Common myeloid progenitor, CD34-positive (primary cell): ENCODE measurements around the gene SPNS3. TPM values are rescaled to one million over a fixed set of nuclear protein-coding genes. Genes with fewer than 3 reads are reported as not detected.
A peak's percentile ranks its signal among the peaks of the same experiment; 100 is the strongest.

Experiments used
- CTCF ChIA-PET: fragments of 350-600 bp; sonication (Branson Sonifier 250); formaldehyde crosslinking; loops from one replicate; lab custom pipeline; 2021; ENCODE audit warnings: antibody characterized with exemption; lab: Charles Lee
- POLR2A ChIA-PET: fragments of 350-600 bp; sonication (Branson Sonifier 250); formaldehyde crosslinking; loops from one replicate; lab custom pipeline; 2021; ENCODE audit warnings: antibody characterized with exemption; lab: Charles Lee
- DNase-seq, 3 donors: peaks; one replicate each; pipeline versions ENCODE4 v3.0.0 to v3.0.0-alpha.2; 2013
- H3K27ac ChIP-seq, 2 experiments: 1 replicate in 1 of 2; 2 replicates in 1 of 2; pipeline ENCODE4 v1.7.0; 2013; ENCODE audit warnings: inconsistent platforms in 2 of 2, low read length in 2 of 2, mild to moderate bottlenecking in 2 of 2, low read depth in 1 of 2, moderate library complexity in 1 of 2; ENCODE audit not compliant: severe bottlenecking in 2 of 2, insufficient read depth in 1 of 2, poor library complexity in 1 of 2
- H3K27me3 ChIP-seq, 5 experiments: replicated peaks in 2 of 5; 1 replicate in 3 of 5; 2 replicates in 2 of 5; pipeline versions ENCODE4 v1.6.1 to v1.7.0; 2013; ENCODE audit warnings: low read length in 4 of 5, mild to moderate bottlenecking in 2 of 5, moderate library complexity in 2 of 5, inconsistent platforms in 1 of 5; ENCODE audit not compliant: insufficient read depth in 5 of 5, control insufficient read depth in 4 of 5
- H3K36me3 ChIP-seq, 4 experiments: 1 replicate in 2 of 4; 2 replicates in 2 of 4; pipeline versions ENCODE4 v1.6.1 to v1.7.0; 2013; ENCODE audit warnings: low read length in 3 of 4, control low read depth in 1 of 4, mild to moderate bottlenecking in 1 of 4; ENCODE audit not compliant: control insufficient read depth in 4 of 4, insufficient read depth in 4 of 4
- H3K4me1 ChIP-seq, 4 experiments: 1 replicate in 3 of 4; 2 replicates in 1 of 4; pipeline versions ENCODE4 v1.6.1 to v1.7.1; 2013; ENCODE audit warnings: low read length in 3 of 4, mild to moderate bottlenecking in 3 of 4, control low read depth in 1 of 4, inconsistent platforms in 1 of 4, moderate library complexity in 1 of 4; ENCODE audit not compliant: control insufficient read depth in 4 of 4, insufficient read depth in 4 of 4; ENCODE audit errors: control extremely low read depth in 1 of 4
- H3K4me3 ChIP-seq, 7 experiments: 1 replicate in 4 of 7; 2 replicates in 3 of 7; pipeline versions ENCODE4 v1.5.1 to v1.7.0; 2013; ENCODE audit warnings: mild to moderate bottlenecking in 7 of 7, low read length in 6 of 7, moderate library complexity in 6 of 7, inconsistent platforms in 2 of 7, low read depth in 2 of 7, control low read depth in 1 of 7; ENCODE audit not compliant: insufficient read depth in 4 of 7, control insufficient read depth in 1 of 7; ENCODE audit errors: extremely low read depth in 1 of 7
- H3K9me3 ChIP-seq, 5 experiments: 1 replicate in 4 of 5; 2 replicates in 1 of 5; pipeline versions ENCODE4 v1.6.1 to v1.7.1; 2013; ENCODE audit warnings: low read length in 4 of 5, mild to moderate bottlenecking in 2 of 5, inconsistent platforms in 1 of 5, low read depth in 1 of 5, moderate library complexity in 1 of 5; ENCODE audit not compliant: control insufficient read depth in 4 of 5, insufficient read depth in 2 of 5; ENCODE audit errors: control extremely low read depth in 1 of 5
- WGBS: methylation state at CpG from one replicate; pipeline ENCODE4 v1.1.5; 2013; ENCODE audit not compliant: insufficient coverage; 5-methylcytosine and 5-hydroxymethylcytosine counted together
- polyA plus RNA-seq: library from polyadenylated mRNA; unstranded; fragments of 120-200 nt; gene quantifications from one replicate; pipeline ENCODE4 v1.2.1, GENCODE V29; 2013

Gene SPNS3, protein sequence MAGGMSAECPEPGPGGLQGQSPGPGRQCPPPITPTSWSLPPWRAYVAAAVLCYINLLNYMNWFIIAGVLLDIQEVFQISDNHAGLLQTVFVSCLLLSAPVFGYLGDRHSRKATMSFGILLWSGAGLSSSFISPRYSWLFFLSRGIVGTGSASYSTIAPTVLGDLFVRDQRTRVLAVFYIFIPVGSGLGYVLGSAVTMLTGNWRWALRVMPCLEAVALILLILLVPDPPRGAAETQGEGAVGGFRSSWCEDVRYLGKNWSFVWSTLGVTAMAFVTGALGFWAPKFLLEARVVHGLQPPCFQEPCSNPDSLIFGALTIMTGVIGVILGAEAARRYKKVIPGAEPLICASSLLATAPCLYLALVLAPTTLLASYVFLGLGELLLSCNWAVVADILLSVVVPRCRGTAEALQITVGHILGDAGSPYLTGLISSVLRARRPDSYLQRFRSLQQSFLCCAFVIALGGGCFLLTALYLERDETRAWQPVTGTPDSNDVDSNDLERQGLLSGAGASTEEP
- 24.1 TPM for polyA plus RNA-seq

- WGBS, result 0% methylated on average over 13 of the region's 13 CpGs
- no peaks in the 10 kb centered on the region for H3K9me3 ChIP-seq
- ChIA-PET CTCF (interaction anchor here (0.7 to 1.6 kb wide), 8 partner anchors 12 to 1006 kb away, joined by 3 to 8 read pairs (median 4); partner anchors contain the start of gene SPNS2), POLR2A (interaction anchor here (0.6 to 1.2 kb wide), 5 partner anchors 10 to 417 kb away, joined by 3 to 12 read pairs (median 4); partner anchors contain the start of gene SPNS2)
- H3K27ac ChIP-seq, result peak within 1 kb of the TSS; percentile 72 to 74
- H3K4me1 ChIP-seq, result peaks cover 4 to 66% (median 57%) of the 10 kb centered on the region in 4 experiments
- H3K27me3 ChIP-seq, result no peaks in the 10 kb centered on the region
- peak; percentile 85 to 98 (median 96) for DNase-seq
- peaks cover 0 to 7% (median 0%) of the 10 kb centered on the region in 4 experiments for H3K36me3 ChIP-seq
- peak within 1 kb of the TSS in 5 of 7 experiments; percentile 4 to 64 (median 31) for H3K4me3 ChIP-seq
Observed at GRCh38 chr17:4433515-4434031, at the start of gene SPNS3. TSS of gene SPNS3 (plus strand) at chr17:4433940. CDS start at chr17:4433968, 28 bp downstream.

DNA sequence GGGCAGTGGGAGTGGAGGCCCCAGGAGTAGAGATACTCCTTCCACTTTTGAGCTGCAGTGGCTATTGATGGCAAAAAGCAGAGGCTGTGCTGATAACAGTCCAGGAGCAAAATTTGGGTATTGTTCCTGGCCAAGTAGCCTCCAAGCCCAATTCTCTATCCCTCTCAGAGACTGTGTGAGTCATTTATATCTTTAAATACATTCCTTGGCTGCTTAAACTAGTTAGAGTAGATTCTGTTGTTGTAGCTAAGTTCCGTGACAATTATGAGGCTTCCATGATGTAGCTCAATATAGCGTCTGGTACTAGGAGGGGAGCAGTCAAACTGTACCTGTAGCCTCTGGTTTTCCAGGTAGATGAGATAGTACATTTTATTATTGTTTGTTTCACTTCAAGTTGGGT lies 47.3 kb upstream of the SPNS3 start:
- Histone ChIP-seq H3K27ac (no peak overlapping the region), H3K27me3 (no peaks in the 10 kb centered on the region), H3K4me1 (peaks cover 0 to 5% (median 4%) of the 10 kb centered on the region in 4 experiments), H3K4me3 (no peak overlapping the region), H3K9me3 (no peaks in the 10 kb centered on the region), H3K36me3 (no peaks in the 10 kb centered on the region)
- POLR2A ChIA-PET, result no interaction called here
- CTCF ChIA-PET, result no interaction called here
- 100% methylated on average over 2 of the region's 2 CpGs for WGBS
- DNase-seq, result no peak

DNA sequence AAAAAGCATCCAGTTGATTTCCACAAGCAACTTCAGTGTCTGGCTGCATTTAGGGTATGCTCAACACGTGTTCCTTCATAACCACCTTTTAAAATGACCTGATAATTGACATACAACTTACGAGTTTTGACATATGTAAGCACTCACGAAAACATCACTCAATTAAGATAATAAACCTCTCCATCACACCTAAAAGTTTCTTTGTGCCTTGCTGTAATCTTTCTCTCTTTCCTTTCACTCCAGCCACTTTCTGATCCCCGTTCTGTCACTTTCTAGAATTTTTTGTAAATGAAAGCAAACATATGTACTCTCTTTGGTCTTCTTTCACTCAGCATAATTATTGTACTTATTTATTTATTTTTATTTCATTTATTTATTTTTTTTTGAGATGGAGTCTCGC lies 46.6 kb upstream of the SPNS3 start:
- no peaks in the 10 kb centered on the region for H3K4me1 ChIP-seq
- H3K27me3 ChIP-seq, result no peaks in the 10 kb centered on the region
- H3K27ac ChIP-seq, result no peak overlapping the region
- no peak overlapping the region for H3K4me3 ChIP-seq
- H3K9me3 ChIP-seq, result no peaks in the 10 kb centered on the region
- CTCF ChIA-PET, result no interaction called here
- 100% methylated on average over 2 of the region's 5 CpGs for WGBS
- POLR2A ChIA-PET, result no interaction called here
- no peak for DNase-seq
- H3K36me3 ChIP-seq, result no peaks in the 10 kb centered on the region

DNA sequence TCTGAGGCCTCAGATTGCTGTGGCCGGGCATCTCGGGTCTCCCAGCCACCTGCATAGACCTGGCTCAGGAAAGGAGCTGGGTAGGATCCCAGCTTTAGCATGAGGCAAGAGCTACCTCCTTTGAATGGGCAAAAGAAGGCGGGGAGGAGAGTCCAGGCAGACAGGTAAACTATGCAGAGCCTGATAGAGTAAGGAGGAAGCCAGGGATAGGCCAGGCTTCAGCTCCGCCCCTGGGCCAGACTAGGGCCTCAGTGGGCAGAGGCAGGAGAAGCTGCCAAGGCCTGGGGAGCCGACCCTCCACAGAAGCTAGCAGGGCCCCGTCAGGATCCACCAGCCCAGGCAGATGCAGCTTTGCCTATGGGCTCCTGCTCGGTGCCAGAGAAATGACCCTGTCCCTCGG lies 44.7 kb upstream of the SPNS3 start:
- ChIA-PET POLR2A (no interaction called here), CTCF (interaction anchor here (0.9 kb wide), 1 partner anchor 12 kb away, joined by 3 read pairs; no protein-coding TSS in a partner anchor)
- Histone ChIP-seq H3K27me3 (no peaks in the 10 kb centered on the region), H3K9me3 (no peaks in the 10 kb centered on the region), H3K27ac (no peak overlapping the region), H3K4me3 (no peak overlapping the region), H3K36me3 (no peaks in the 10 kb centered on the region), H3K4me1 (no peaks in the 10 kb centered on the region)
- 91% methylated on average over 7 of the region's 8 CpGs for WGBS
- no peak for DNase-seq

DNA sequence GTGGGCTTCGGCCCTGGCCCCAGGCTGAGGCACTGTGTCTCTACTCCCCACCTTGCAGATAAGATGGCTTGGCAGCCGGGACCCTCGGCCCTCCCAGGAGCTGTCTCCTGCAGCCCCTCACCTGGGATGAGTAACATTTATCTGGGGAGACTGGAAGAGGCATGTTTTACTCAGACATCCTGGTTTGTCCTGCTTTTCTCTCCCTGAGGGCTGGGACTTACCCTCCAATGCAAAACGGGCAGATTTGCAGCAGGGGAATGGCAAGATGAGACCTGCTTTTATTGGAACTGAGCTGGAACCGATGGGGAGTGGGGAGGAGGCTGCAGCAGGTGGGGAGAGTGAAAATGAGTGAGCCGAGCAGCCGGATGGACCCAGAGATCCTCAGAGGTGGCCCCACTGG lies 39.9 kb upstream of the SPNS3 start:
- ChIA-PET CTCF (no interaction called here), POLR2A (no interaction called here)
- no peaks in the 10 kb centered on the region for H3K4me1 ChIP-seq
- no peak for DNase-seq
- H3K27me3 ChIP-seq, result no peaks in the 10 kb centered on the region
- no peaks in the 10 kb centered on the region for H3K36me3 ChIP-seq
- H3K27ac ChIP-seq, result no peak overlapping the region
- H3K9me3 ChIP-seq, result no peaks in the 10 kb centered on the region
- whole genome bisulfite sequencing, result 97% methylated on average over 7 of the region's 7 CpGs
- no peak overlapping the region for H3K4me3 ChIP-seq

- DNase-seq, result no peak
- ChIA-PET CTCF (no interaction called here), POLR2A (no interaction called here)
- Histone ChIP-seq H3K27ac (no peak overlapping the region), H3K27me3 (no peaks in the 10 kb centered on the region), H3K4me3 (no peak overlapping the region), H3K4me1 (no peaks in the 10 kb centered on the region), H3K36me3 (no peaks in the 10 kb centered on the region), H3K9me3 (no peaks in the 10 kb centered on the region)
- 94% methylated on average over 5 of the region's 5 CpGs for WGBS
Observed at GRCh38 chr17:4394208-4395110, 39.3 kb upstream of the SPNS3 start.
